MM.1S (cell line): ENCODE results near the gene AAR2.

Experiments used
- DNase-seq: peaks from one replicate; pipeline ENCODE4 v3.0.0-alpha.2; 2015
- H2AFZ ChIP-seq: fragments of 300-600 bp; sonication (generic); 2 replicates; pipeline ENCODE4 v1.6.0; 2016; ENCODE audit warnings: antibody characterized with exemption, low read length
- H3F3A ChIP-seq: fragments of 300-600 bp; sonication (generic); 2 replicates; pipeline ENCODE4 v1.6.1; 2016; ENCODE audit warnings: mild to moderate bottlenecking, antibody characterized with exemption, low read length, moderate library complexity, mixed read lengths; ENCODE audit not compliant: insufficient read depth
- H3K27ac ChIP-seq: fragments of 300-600 bp; sonication (generic); 2 replicates; pipeline ENCODE4 v1.5.1; 2016; ENCODE audit warnings: mild to moderate bottlenecking, low read length
- H3K27me3 ChIP-seq: fragments of 300-600 bp; sonication (generic); replicated peaks from 2 replicates; pipeline ENCODE4 v1.6.0; 2016; ENCODE audit warnings: low read length; ENCODE audit not compliant: insufficient read depth
- H3K36me3 ChIP-seq: fragments of 300-600 bp; sonication (generic); replicated peaks from 2 replicates; pipeline ENCODE4 v1.6.1; 2016; ENCODE audit warnings: mild to moderate bottlenecking, low read length, mixed read lengths; ENCODE audit not compliant: insufficient read depth
- H3K4me1 ChIP-seq: fragments of 300-600 bp; sonication (generic); 2 replicates; pipeline ENCODE4 v1.6.1; 2016; ENCODE audit warnings: low read length, mixed read lengths
- H3K4me2 ChIP-seq: fragments of 300-600 bp; sonication (generic); 2 replicates; pipeline ENCODE4 v1.6.0; 2016; ENCODE audit warnings: low read depth, low read length
- H3K4me3 ChIP-seq: fragments of 300-600 bp; sonication (generic); 2 replicates; pipeline ENCODE4 v1.5.1; 2016; ENCODE audit warnings: low read length, mixed read lengths
- H3K79me2 ChIP-seq: fragments of 300-600 bp; sonication (generic); 2 replicates; pipeline ENCODE4 v1.6.1; 2016; ENCODE audit warnings: mixed run types, low read length, mixed read lengths
- H3K9ac ChIP-seq: fragments of 300-600 bp; sonication (generic); 2 replicates; pipeline ENCODE4 v1.6.1; 2016; ENCODE audit warnings: low read length, mixed read lengths
- H3K9me2 ChIP-seq: fragments of 300-600 bp; sonication (generic); replicated peaks from 2 replicates; pipeline ENCODE4 v1.6.1; 2016; ENCODE audit warnings: mild to moderate bottlenecking, low read length, mixed read lengths; ENCODE audit not compliant: insufficient read depth
- H3K9me3 ChIP-seq: fragments of 300-600 bp; sonication (generic); replicated peaks from 2 replicates; pipeline ENCODE4 v1.6.1; 2016; ENCODE audit warnings: mild to moderate bottlenecking, low read length, mixed read lengths; ENCODE audit not compliant: insufficient read depth
- H4K20me1 ChIP-seq: fragments of 300-600 bp; sonication (generic); 2 replicates; pipeline ENCODE4 v1.6.1; 2016; ENCODE audit warnings: mild to moderate bottlenecking, low read length, moderate library complexity, mixed read lengths; ENCODE audit not compliant: insufficient read depth
- CTCF ChIP-seq: fragments of 300-600 bp; sonication (generic); IDR thresholded peaks from 2 replicates; pipeline ENCODE4 v1.5.1; 2016; ENCODE audit warnings: antibody characterized with exemption, low read length, mixed read lengths
- EZH2 ChIP-seq: fragments of 300-600 bp; sonication (generic); optimal IDR thresholded peaks from 2 replicates; pipeline ENCODE3; 2017; ENCODE audit warnings: low read depth, mild to moderate bottlenecking, antibody characterized with exemption, low read length, mixed read lengths
- EZH2phosphoT487 ChIP-seq: fragments of 300-600 bp; sonication (generic); IDR thresholded peaks from 2 replicates; pipeline ENCODE4 v1.6.1; 2018; ENCODE audit warnings: antibody characterized with exemption, low read length

The AAR2 gene

GRCh38 chr20:36272547-36273220 lies 36.4 kb downstream of the AAR2 start:
- Histone ChIP-seq H3K9me2 (no peaks in the 10 kb centered on the region), H3K9me3 (no peaks in the 10 kb centered on the region), H3K4me1 (no peaks in the 10 kb centered on the region), H3K27me3 (peaks cover 19% of the 10 kb centered on the region), H3F3A (no peaks in the 10 kb centered on the region), H3K4me2 (no peak overlapping the region), H3K27ac (no peak overlapping the region), H4K20me1 (no peaks in the 10 kb centered on the region), H3K4me3 (no peak overlapping the region), H3K79me2 (no peaks in the 10 kb centered on the region), H3K36me3 (no peaks in the 10 kb centered on the region), H3K9ac (no peak overlapping the region), H2AFZ (no peak overlapping the region)
- DNase-seq, result no peak
- TF ChIP-seq EZH2 (no peak), EZH2phosphoT487 (no peak), CTCF (no peak)

GRCh38 chr20:36273414-36274180 lies 37.3 kb downstream of the AAR2 start:
- DNase-seq, result peak; percentile 23
- Histone ChIP-seq H3K9me2 (no peaks in the 10 kb centered on the region), H3K27me3 (peaks cover 26% of the 10 kb centered on the region)

GRCh38 chr20:36274181-36274841 lies 38.0 kb downstream of the AAR2 start:
- Histone ChIP-seq H2AFZ (no peak overlapping the region), H3K27me3 (peaks cover 26% of the 10 kb centered on the region), H3K9ac (no peak overlapping the region), H3F3A (no peaks in the 10 kb centered on the region), H3K9me3 (no peaks in the 10 kb centered on the region), H3K4me3 (no peak overlapping the region), H3K4me1 (no peaks in the 10 kb centered on the region), H4K20me1 (no peaks in the 10 kb centered on the region), H3K4me2 (no peak overlapping the region), H3K27ac (no peak overlapping the region), H3K79me2 (no peaks in the 10 kb centered on the region), H3K36me3 (no peaks in the 10 kb centered on the region), H3K9me2 (no peaks in the 10 kb centered on the region)
- DNase-seq, result no peak
- no peak for TF ChIP-seq EZH2
- TF ChIP-seq CTCF, result no peak
- no peak for TF ChIP-seq EZH2phosphoT487

More at GRCh38 chr20:36273414-36274180, 37.3 kb downstream of the AAR2 start:
- no peaks in the 10 kb centered on the region for H3K79me2 ChIP-seq
- TF ChIP-seq EZH2phosphoT487 (no peak), CTCF (peak; percentile 46)
- no peak overlapping the region for H3K4me2 ChIP-seq
- H2AFZ ChIP-seq, result no peak overlapping the region
- no peak overlapping the region for H3K27ac ChIP-seq
- H4K20me1 ChIP-seq, result no peaks in the 10 kb centered on the region
- H3K36me3 ChIP-seq, result no peaks in the 10 kb centered on the region
- no peaks in the 10 kb centered on the region for H3K9me3 ChIP-seq
- no peak overlapping the region for H3K4me3 ChIP-seq
- H3F3A ChIP-seq, result no peaks in the 10 kb centered on the region
- no peak overlapping the region for H3K9ac ChIP-seq
- no peaks in the 10 kb centered on the region for H3K4me1 ChIP-seq
